Stomach smooth muscle (tissue), 2 donors: ENCODE measurements around the gene ZNF362.

ENCODE experiments used
- H3K27ac ChIP-seq: one replicate; pipeline ENCODE4 v1.7.0; 2013; ENCODE audit warnings: mild to moderate bottlenecking, low read length, inconsistent platforms
- H3K27me3 ChIP-seq, 2 donors: one replicate each; pipeline ENCODE4 v1.7.0; 2013; ENCODE audit warnings: low read length in 2 of 2; ENCODE audit not compliant: insufficient read depth in 2 of 2, control insufficient read depth in 1 of 2
- H3K36me3 ChIP-seq, 2 donors: one replicate each; pipeline ENCODE4 v1.7.0; 2013; ENCODE audit warnings: low read length in 2 of 2; ENCODE audit not compliant: control insufficient read depth in 2 of 2, insufficient read depth in 2 of 2
- H3K4me1 ChIP-seq: one replicate; pipeline ENCODE4 v1.7.0; 2013; ENCODE audit warnings: low read length; ENCODE audit not compliant: control insufficient read depth, insufficient read depth
- H3K4me3 ChIP-seq, 2 donors: one replicate each; pipeline ENCODE4 v1.7.0; 2013; ENCODE audit warnings: low read length in 2 of 2
- H3K9ac ChIP-seq, 2 donors: one replicate each; pipeline ENCODE4 v1.7.0; 2013; ENCODE audit warnings: low read length in 2 of 2, mild to moderate bottlenecking in 1 of 2
- H3K9me3 ChIP-seq, 2 donors: one replicate each; pipeline ENCODE4 v1.7.0; 2013; ENCODE audit warnings: low read length in 2 of 2; ENCODE audit not compliant: control insufficient read depth in 2 of 2
- donor health status: healthy.
- donor health status: Pancreatic carcinoma.

ZNF362 gene

DNA sequence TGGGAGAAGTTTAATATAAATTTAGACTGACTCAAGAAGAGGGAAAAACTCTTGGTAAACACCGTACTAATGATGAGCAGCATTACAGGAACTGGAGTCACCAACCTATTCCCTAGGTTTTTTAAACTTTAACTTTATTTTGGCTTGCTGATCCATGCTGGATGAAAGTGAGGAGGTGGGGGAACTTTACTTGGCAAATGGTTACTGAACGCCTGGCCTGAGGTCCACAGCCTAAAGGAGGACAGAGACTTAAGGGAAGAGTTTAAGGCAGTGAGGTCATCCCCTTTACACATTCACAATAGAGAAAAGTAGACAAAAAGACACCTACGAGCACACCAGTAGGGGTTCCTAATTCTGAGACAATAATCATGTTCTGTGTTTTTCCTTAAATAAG is 90.2 kb downstream of the ZNF362 start:
- H3K9me3 ChIP-seq, result no peaks in the 10 kb centered on the region
- peak overlapping the region in 1 of 2 donors; percentile 93 for H3K9ac ChIP-seq
- peaks cover 65% of the 10 kb centered on the region for H3K4me1 ChIP-seq

DNA sequence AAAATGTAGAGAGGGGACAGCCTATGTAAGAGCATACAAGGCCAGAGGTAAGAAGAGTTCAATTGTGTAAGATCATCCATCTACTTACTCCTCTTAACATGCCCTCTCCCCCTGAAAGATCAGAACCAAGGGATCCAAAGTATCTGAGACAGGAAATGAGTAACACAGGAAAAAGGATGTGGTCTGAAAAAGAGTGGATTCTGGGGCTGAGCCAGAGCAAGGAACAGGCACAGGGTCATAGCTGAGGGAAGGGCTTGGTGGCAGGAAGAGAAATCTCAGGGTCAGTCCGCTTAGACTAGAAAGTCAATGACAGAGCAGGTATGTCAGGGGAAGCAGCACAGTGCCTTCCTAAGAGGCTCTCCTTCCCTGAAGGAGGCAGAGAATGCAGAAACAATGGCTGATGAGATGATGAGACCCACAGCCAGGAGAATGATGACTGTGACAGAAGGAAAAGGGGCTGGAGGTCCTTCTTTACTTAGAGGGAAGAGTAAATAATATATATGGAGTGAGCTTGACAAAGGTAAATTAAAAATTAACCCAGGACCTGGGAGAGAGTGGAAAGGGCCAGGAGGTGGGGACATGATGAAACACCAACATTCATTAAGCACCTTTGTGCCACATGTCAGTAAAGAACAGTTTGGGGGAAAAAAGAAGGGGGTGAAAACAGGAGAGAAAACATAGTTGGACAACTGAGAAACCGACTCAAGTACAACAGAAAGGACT is 90.8 kb downstream of the ZNF362 start:
- H3K4me1 ChIP-seq, result peaks cover 59% of the 10 kb centered on the region

More for the DNA sequence above, 90.2 kb downstream of the ZNF362 start:
- H3K4me3 ChIP-seq, result peak overlapping the region; percentile 3 to 82
- peaks cover 0 to 6% of the 10 kb centered on the region in 2 donors for H3K36me3 ChIP-seq
- H3K27ac ChIP-seq, result peak overlapping the region; percentile 73
- H3K27me3 ChIP-seq, result no peaks in the 10 kb centered on the region

DNA sequence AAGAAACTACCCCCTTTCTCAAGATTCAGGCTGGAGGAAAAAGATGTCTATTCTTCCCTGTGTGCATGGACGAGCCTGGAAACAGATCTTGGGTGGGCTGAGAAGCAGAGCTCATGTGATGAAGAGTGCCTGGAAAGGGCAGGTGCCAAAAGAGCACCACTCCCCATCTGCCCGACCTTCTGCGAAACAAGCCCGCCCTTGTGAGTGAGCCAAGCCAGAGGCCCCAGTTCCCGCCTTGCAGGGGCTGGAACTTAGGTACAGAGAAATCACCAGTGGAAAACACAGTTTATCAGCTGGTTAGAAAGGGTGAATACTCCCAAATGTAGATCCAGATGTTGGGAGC is 91.3 kb downstream of the ZNF362 start:
- no peaks in the 10 kb centered on the region for H3K9me3 ChIP-seq
- peaks cover 54% of the 10 kb centered on the region for H3K4me1 ChIP-seq
- peak overlapping the region; percentile 73 for H3K27ac ChIP-seq
- H3K9ac ChIP-seq, result peak overlapping the region; percentile 80 to 93
- peaks cover 0 to 6% of the 10 kb centered on the region in 2 donors for H3K36me3 ChIP-seq
- H3K27me3 ChIP-seq, result no peaks in the 10 kb centered on the region
- peak overlapping the region; percentile 69 to 82 for H3K4me3 ChIP-seq

More for the DNA sequence above, 90.8 kb downstream of the ZNF362 start:
- H3K9ac ChIP-seq, result peak overlapping the region; percentile 80 to 93
- H3K36me3 ChIP-seq, result peaks cover 0 to 6% of the 10 kb centered on the region in 2 donors
- no peaks in the 10 kb centered on the region for H3K9me3 ChIP-seq
- peak overlapping the region; percentile 73 for H3K27ac ChIP-seq
- peak overlapping the region; percentile 69 to 82 for H3K4me3 ChIP-seq
- no peaks in the 10 kb centered on the region for H3K27me3 ChIP-seq

DNA sequence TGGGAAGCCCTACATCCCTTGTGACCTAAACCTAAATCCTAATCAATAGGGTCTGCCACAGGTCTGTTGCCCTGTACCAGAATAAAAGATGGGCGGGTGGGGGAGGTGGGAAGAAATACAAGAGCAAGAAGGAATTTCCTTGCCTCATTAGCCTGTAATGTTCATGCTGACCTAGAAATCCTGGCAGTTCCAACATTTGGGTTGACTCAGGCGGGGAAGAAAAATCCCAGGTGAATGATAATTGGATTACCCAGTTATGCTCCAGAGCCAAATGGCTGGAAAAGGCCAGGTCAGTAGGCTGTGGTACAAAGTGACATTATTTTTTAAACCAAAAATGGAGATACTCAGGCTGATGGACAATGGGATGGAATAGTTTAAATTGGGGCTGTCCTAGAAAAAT is 91.9 kb downstream of the ZNF362 start:
- H3K4me1 ChIP-seq, result peaks cover 48% of the 10 kb centered on the region
- H3K27me3 ChIP-seq, result no peaks in the 10 kb centered on the region
- peak overlapping the region; percentile 73 for H3K27ac ChIP-seq
- H3K9me3 ChIP-seq, result no peaks in the 10 kb centered on the region
- H3K4me3 ChIP-seq, result peak overlapping the region; percentile 69 to 82
- H3K9ac ChIP-seq, result peak overlapping the region; percentile 80 to 93
- H3K36me3 ChIP-seq, result peaks cover 0 to 6% of the 10 kb centered on the region in 2 donors

DNA sequence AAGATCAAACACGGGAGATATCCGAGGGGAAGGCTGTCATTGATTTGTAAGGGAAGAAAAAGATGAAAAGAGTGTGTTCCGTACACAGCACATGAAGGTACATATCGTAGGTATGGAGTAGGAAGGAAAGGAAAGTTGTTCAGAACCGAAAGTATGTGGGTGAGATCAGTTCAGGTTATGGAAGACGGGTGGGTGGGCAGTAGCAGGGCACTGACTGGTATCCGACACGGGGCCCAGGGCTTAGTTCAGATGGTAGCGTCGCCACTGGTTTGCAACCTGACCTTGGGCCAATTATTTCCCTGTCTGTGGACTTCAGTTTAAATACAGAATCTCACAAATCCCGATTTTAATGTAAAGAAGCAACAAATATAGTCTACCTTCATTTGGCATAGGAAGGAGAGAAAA is 92.4 kb downstream of the ZNF362 start:
- peaks cover 0 to 3% of the 10 kb centered on the region in 2 donors for H3K36me3 ChIP-seq
- peak overlapping the region; percentile 73 for H3K27ac ChIP-seq
- no peaks in the 10 kb centered on the region for H3K9me3 ChIP-seq
- H3K9ac ChIP-seq, result peak overlapping the region; percentile 80 to 93
- peaks cover 45% of the 10 kb centered on the region for H3K4me1 ChIP-seq
- H3K4me3 ChIP-seq, result peak overlapping the region; percentile 69 to 82
- H3K27me3 ChIP-seq, result no peaks in the 10 kb centered on the region

DNA sequence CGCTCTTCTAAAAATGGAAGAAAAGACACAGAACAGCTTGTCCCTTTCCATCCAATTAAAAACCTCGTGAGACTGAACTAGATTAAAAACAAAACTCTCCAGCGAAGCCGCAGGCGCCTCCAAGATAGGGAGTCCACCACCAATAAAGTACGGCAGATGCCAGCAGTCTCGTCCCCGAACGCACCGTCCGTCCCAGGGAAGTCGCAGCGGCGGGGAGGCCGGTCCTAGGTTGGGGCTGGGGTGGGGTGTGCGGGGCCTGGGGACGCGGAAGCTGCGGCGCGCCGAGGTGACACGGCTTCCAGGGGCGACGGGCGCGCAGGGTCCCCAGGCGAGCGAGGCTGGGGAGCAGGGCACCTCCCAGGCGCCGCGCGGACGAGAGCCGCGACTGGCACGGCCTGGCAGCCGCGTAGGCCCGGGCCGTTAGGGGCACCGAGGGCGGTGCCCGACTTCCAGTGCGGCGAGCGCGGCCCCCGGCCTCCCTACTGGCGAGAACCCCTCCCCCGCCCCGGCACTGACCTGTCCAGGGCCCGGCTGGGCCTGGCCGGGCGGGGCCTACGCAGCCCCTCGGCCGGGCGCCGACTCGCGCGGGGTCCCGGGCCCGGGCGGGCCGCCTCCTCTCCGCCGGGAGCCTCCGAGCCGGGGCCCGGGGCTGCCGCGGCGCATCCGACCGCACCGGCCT is 92.9 kb downstream of the ZNF362 start:
- H3K9ac ChIP-seq, result peak overlapping the region; percentile 80 to 93
- H3K27me3 ChIP-seq, result no peaks in the 10 kb centered on the region
- peaks cover 0 to 6% of the 10 kb centered on the region in 2 donors for H3K36me3 ChIP-seq
- peak overlapping the region; percentile 73 for H3K27ac ChIP-seq
- no peaks in the 10 kb centered on the region for H3K9me3 ChIP-seq
- peaks cover 40% of the 10 kb centered on the region for H3K4me1 ChIP-seq
- H3K4me3 ChIP-seq, result peak overlapping the region; percentile 69 to 82

DNA sequence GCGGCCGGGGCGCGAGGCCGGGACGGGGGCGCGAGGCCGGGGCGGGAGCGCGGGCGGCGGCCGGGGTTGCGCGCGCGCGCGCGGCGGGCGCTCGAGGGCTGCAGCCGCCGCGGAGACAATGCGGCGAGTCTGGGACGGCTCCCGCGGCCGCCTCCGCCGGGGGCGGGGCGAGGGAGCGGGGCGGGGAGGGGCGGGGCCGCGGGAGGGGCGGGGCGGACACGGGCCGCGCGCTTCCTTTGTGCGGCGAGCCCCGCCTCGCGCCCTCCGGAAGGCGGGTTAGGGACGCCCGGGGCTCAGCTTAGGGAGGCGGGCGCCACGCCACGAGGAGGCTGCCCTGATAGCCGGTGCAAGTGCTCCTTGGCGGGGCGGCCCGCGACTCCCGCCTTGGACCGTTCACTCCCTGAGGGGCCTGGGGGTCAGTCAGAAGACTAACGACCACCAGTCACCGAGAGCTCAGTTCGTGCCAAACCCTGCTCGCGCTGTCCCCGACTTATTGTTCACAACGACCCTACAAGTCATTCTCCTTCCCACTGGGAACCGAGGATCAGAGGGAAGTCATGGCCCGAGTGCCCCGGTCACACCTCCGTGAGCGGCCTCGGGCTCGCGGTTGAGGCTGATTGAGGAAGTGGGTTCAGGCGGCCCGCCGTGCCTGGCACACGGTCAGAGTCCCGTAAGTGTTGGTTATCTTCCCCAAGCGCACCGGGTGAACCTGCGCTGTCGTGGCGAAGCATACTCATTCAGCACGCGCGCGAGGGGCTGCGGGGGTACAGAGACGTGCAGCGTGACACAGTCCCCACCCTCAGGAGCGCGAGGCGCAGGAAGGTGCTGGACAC is 93.7 kb downstream of the ZNF362 start:
- Histone ChIP-seq H3K27ac (peak overlapping the region; percentile 53), H3K9me3 (no peaks in the 10 kb centered on the region), H3K4me1 (peaks cover 32% of the 10 kb centered on the region), H3K36me3 (peaks cover 7 to 12% of the 10 kb centered on the region in 2 donors), H3K9ac (peak overlapping the region; percentile 68 to 77), H3K4me3 (peak overlapping the region; percentile 81 to 86), H3K27me3 (no peaks in the 10 kb centered on the region)
